GM19025 (cell line): Measurements from ENCODE around the gene ATP6V1B1.

Experiments
- ATAC-seq: cut with Tn5 transposase; IDR thresholded peaks from one replicate; pipeline ENCODE4 v1.9.1; 2021; ENCODE audit warnings: mild to moderate bottlenecking, low read depth, moderate library complexity; ENCODE audit not compliant: unreplicated experiment

Gene ATP6V1B1

DNA sequence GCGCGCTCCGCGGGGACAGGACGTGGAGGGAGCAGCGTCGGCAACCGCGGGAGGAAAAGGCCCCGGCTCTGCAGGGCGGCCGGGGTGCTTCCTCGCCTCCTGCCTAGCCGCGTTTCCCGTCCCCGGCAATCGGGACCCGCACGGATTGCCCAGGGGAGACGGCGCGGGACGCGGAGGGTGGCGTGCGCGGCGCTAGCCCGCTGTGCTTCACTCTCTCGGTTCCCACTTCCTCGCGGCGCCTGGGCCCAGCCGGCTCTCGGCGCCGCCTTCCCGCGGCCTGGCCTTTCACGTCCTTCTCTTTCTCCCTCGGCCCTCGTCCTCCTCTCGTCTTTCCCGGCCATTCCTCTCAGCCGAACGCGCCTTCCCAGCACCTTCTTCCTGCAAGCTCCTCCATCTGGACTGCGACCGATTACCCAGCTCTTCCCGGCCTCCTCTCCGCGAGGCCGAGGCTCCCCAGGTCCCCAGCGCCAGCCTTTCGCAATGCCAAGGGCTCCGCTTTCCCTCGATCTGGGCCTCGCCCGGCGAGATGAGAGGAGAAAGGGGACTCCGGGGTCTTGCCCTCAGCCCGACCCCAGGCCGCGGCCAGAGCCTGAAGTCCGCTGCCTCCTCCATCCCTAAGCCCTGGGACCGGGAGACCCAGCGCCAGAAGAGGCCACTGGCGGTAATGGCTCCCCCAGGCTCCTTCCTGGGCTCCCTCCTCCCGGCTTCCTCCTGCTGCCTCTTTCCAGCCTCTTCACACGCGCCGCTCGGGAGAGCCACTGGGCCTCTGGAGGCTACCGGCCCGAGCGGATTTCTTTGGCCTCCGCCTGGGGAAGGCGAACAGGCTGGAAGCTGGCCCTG, 34.3 kb upstream of the ATP6V1B1 start:
- no peak for ATAC-seq

DNA sequence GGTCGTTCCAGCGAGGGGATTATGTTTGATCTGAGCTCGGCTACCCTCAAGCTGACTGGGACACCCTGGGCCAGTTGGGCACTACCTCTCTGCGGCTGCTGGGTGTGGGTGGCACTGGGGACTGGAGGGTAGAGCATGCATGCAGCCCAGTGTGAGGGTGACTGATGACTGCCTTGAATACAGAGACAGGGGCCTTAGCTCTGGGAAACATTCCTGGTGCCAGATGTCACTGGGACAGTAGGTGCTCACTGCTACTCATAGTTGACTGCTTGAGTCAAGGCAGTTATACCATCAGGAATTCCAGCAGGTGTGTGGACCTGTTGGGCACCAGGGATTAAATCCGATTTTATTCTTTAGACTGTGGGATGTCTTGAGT, 33.6 kb upstream of the ATP6V1B1 start:
- no peak for ATAC-seq

DNA sequence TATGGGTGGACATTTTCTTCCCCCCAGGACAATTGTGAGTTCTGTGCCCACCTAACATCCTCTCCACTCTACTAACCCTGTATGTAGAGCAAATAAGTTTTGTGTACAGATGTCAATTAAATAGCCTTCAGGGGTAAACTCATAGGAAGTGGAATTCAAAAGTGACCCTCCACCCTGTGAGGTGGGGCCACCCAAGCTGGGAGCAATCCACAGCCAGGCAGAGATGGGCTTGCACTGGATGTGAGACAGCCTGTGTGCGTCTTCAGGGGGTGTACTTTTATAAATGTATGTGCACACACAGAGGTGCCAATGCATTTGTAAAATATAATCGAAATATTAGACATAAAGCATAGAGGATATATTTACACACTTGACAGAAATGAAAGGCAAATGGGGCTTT, 33.1 kb upstream of the ATP6V1B1 start:
- ATAC-seq: no peak

GRCh38 chr2:70903171-70903570, 32.5 kb upstream of the ATP6V1B1 start:
- ATAC-seq: no peak

GRCh38 chr2:70903641-70904340, 31.9 kb upstream of the ATP6V1B1 start:
- no peak for ATAC-seq

GRCh38 chr2:70904371-70905216, 31.1 kb upstream of the ATP6V1B1 start:
- no peak for ATAC-seq

DNA sequence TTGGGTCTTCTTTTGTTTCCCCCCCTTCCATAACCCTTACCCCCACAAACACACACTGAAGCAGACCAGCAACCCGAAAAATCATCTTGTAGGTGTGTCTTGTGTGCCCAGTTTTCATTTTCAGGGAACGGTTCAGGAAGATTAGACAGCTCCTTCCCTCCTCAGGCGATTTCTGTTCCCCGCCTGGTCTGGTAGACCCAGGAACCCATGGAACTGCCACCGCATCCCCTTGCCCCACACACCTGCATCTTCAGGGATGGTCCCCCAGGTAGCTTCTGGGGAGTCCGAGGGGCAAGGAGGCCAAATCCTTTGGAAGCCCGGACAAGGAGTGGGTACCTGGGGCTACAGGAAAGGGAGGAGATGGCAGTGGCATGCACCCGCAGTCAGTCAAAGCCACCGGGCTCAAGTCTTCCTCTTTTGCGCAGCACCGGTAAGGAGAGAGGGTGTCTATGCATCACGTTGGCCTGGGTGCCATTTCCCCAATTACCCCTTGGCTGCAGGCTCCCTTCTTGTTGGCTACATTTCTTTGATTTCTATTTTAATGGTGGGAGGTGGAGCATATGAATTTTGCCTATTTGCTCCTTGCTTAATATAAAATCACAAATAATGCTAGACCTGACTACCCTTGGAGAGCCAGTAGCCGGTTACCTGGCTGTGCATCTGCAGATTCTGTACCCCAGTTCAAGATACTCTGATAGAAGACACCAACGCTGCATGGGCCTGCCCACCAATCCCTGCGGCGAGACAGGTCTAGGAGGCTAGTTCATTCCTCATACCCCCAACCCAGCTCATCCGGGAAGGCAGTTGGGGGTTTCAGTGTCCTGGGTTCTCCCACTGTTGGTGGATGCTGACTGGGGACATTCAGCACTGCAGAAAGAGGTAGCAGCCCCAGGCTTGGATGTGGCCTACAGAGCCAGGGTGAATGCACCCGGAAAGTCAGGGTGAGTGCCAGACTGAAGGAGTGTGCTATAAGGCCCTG, 30.0 kb upstream of the ATP6V1B1 start:
- ATAC-seq: no peak

- ATAC-seq: no peak
These were observed 29.2 kb upstream of the ATP6V1B1 start for GRCh38 chr2:70906439-70907005.

DNA sequence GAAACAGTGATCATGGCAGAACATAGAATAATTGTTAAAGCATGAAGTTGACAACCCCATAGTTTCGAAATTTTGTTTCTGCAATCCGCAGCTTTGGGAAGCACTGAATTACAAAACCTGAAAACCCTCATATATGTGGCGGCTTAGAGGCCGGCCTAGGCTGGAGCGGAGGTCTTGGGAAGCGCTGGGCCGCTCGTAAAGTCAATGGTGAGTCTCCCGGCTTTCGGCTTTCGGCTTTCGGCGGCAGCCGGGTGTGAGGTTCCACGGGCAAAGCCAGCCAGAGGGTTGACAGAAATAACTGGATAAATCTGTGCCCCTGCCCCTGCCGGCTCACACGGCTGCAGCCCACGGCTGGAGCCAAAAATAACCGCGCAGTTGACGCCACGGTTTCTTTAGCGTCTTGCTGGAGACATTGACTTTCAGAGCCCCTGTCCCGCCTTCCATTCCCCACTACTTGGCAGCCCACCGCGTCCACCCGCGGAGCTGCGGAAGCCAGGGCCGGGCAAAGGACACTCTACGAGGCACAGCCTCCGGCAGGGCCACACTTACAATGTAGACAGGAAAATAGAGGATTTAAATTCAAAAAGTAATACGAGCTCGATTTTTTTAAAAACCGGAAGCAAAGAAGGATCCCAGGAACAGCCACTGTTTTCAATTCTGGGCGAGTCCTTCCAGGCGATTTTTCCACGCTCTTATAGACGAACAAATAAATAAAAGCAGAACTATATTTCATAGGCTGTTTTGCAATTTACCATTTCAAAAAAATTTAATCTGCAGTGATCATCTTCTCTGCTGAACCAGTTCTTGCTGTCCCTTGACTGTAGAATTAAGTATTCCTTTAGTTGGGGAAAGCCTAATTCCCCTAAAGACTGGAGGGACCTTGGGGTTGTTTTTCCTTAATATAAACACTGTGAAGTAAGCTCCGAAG, 28.3 kb upstream of the ATP6V1B1 start:
- no peak for ATAC-seq

GRCh38 chr2:70916291-70916690, 19.4 kb upstream of the ATP6V1B1 start:
- ATAC-seq: no peak

DNA sequence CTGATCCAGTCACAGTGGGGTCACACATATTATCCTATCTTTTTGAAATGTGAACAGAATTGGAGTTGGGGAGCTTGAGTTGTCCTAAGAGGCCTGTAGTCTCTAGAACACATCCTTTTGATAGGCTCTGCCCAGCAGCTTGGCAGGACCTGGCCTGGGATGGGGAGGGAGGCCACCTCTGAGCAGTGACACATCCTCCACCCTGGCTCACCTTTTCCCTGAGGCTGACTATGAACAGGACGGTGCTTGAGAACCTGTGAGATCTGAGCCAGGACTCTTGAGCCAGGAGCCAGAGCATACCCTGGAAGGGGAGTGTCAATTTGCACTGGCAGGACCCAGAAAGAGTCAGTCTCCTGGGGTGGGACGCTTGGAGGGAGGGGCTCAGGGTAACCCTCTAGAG, 17.7 kb upstream of the ATP6V1B1 start:
- ATAC-seq: no peak

- no peak for ATAC-seq
These were observed 15.9 kb upstream of the ATP6V1B1 start for GRCh38 chr2:70919672-70920366.

DNA sequence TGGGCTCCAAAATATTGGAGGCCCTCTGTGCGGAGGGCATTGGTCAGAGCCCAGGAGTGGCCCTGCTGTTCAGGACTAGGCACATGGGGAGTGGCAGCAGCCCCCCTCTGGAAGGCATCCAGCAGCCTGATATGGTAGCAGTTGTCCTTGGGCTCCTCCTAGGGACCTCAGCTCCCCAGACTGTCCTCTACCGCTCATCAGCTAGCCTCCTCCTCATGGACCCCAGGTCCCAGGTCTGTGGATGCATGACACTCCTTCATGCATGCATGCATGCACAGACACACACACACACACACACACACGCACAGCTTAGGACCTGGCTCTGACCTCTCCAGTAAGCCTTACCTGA, 15.4 kb upstream of the ATP6V1B1 start:
- no peak for ATAC-seq

DNA sequence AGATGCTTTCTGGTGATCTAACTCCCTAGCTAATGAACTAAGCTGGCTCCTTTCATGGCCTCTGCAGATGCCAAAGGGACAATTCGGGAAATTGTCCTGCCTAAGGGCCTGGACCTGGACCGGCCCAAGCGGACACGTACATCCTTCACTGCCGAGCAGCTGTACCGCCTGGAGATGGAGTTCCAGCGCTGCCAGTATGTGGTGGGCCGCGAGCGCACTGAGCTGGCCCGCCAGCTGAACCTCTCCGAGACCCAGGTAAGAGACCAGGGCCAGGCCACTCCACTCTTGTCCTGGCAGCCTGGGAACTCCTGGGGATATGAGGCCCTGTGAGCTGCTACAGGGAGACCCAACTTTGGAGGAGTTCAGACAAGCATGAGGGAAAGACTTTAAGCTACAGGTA, 14.7 kb upstream of the ATP6V1B1 start:
- no peak for ATAC-seq

DNA sequence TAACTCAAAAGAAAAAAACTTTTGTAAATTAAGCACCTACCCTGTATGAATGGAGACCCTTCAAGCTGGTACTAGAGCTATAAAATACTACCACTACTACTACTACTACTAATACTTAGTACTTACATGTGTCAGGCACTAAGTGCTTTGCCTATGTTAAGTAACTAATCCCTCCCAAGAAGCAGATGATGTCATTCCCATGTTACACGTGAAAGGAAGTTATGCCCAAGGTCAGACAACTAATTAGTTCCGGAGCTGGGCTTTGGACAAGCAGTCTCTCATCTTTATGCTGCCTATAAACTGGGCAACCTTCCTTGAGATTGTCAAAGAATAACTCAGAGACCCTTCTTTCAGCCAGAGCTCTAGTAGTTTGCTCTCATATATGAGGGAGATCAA, 13.9 kb upstream of the ATP6V1B1 start:
- no peak for ATAC-seq

DNA sequence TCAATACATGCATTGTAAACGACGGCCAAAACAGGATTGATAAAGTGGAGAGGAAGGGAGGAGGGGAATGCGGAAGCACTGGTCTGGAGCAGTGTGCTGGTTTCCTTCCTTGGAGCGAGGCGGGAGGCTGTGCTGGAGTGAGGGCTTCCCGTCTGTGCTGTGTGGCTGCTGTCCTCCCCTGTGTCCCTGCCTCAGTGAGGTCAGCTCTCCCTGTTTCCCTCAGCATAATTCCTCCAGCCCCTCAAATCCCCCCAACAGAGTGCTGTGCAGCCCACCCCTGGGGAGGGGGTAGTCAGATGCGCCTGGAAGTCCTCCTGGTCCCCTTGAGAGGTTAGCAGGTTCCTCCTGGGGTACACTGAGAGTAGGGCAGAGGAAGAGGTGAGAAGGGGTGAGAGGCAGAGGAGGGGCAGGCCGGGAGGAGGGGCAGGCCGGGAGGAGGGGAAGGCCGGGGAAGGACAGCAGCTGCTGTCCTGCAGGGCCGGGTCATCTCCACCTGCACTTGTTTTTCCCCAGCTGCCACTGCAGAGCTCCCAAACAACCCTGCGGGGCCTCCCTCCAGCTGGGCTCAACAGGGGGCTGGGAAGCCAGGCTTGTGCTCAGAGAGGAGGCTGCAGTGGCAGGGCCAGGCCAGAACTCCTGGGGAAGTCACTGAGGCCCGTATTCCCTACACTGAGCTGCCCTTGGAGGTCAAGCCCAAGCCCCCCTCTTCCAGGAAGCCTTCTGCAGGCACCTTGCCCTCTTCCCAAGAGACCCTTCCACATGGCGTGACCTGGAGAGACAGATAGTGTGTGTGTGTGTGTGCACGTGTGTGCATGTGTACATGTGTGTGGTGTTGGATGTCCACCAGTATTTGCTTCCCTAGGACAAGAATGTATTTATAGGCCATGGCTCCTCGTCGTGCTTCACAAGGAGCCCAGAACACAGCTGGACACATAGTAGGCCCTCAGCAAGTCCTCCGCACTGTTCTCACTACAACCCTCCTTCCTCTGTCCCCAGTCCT, 13.2 kb upstream of the ATP6V1B1 start:
- no peak for ATAC-seq
